GM19023 (cell line): ENCODE measurements around the gene BIRC6.
"Not testable (repeated sequence)": the region's sequence is repeated elsewhere in the genome, so short reads cannot be mapped to it uniquely, and the experiment has no call there.

Experiments used
- ATAC-seq: cut with Tn5 transposase; IDR thresholded peaks from one replicate; pipeline ENCODE4 v1.9.1; 2021; ENCODE audit warnings: mild to moderate bottlenecking, moderate library complexity; ENCODE audit not compliant: unreplicated experiment

BIRC6 gene

DNA sequence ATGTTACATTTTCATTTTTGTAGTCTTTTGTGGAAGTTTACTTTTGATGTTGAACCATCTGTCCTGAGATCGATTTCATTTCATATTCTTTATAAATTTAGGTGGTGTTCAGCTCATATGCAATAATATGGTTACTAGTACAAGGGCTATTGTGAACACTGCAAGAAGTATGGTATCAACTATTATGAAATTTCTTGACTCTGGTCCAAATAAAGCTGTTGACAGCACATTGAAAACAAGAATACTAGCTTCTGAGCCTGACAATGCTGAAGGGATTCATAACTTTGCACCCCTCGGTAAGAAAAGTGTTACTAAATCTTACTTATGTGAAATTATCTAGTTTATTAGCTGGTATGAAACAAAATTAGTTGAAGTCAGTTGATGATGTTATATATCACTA, 146.1 kb downstream of the BIRC6 start:
- ATAC-seq = no peak

DNA sequence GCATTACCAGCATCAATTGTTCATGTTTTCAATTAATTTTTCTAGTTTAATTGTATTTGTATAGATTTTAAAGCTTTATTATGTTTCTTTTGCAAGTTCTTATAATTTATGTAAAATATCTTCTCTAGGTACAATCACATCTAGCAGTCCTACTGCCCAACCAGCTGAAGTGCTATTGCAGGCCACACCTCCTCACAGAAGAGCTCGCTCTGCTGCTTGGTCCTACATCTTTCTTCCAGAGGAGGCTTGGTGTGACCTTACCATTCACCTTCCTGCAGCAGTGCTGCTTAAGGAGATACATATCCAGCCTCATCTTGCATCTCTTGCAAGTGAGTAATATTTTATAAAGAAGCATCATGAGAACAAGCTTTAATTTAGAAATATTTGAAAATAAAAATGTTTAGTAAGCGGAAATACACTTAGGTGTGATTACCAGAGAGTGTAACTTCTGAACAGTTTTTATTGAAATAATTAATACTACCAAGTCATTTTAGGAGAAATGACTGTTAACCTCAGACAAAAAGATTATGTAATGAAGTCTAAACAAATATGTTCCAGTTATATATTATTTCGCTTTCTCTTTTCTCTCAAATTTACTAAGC, 148.2 kb downstream of the BIRC6 start:
- no peak for ATAC-seq

GRCh38 chr2:32506446-32506845, 149.6 kb downstream of the BIRC6 start:
- ATAC-seq = no peak

- no peak for ATAC-seq
Measured at GRCh38 chr2:32514946-32515345, 158.1 kb downstream of the BIRC6 start.

DNA sequence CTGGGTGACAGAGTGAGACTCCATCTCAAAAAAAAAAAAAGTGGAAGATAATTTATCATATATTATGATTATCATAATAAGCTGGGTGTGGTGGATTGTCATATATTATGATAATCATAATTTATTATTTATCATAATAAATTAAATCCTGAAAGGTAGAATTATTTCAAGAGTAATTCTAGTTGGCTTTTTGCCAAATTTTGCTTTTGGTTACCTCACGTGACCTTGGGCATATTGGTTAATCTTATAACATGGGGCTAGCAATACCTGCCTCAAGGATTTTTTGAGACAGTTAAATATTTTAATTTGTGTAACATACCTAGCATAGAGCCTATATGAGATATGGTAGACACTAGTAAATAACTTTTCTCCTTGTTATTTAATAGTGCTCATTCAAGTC, 159.7 kb downstream of the BIRC6 start:
- no peak for ATAC-seq

DNA sequence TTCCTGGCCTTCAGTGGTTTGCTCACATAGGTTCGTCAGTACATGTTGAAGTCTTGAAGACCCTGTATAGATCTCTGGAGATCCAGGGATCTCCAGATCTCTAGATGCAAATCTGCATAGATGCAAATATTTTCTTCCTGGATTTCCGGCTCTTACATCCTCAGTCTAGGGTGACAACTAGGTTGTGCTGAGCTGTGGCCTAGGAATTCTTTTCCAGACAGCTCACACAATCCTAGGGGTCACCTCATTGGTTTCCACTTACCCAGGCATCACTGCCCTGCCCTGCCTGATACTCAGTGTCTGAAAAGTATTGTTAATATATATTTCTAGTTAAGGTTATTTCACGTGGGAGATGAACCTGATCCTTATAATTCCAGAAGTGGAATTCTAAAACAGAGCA, 165.9 kb downstream of the BIRC6 start:
- no peak for ATAC-seq

- ATAC-seq = no peak
Measured at GRCh38 chr2:32523686-32524085, 166.9 kb downstream of the BIRC6 start.

GRCh38 chr2:32532341-32532740, 175.5 kb downstream of the BIRC6 start:
- ATAC-seq = no peak

GRCh38 chr2:32532961-32533360, 176.1 kb downstream of the BIRC6 start:
- ATAC-seq = no peak

- no peak for ATAC-seq
Measured at GRCh38 chr2:32534831-32535230, 178.0 kb downstream of the BIRC6 start.

- no peak for ATAC-seq
Measured at GRCh38 chr2:32538735-32539134, 181.9 kb downstream of the BIRC6 start.

- not testable (repeated sequence) for ATAC-seq
Measured at GRCh38 chr2:32552483-32552882, 195.7 kb downstream of the BIRC6 start.

- no peak for ATAC-seq
Measured at GRCh38 chr2:32553829-32554432, 197.1 kb downstream of the BIRC6 start.

DNA sequence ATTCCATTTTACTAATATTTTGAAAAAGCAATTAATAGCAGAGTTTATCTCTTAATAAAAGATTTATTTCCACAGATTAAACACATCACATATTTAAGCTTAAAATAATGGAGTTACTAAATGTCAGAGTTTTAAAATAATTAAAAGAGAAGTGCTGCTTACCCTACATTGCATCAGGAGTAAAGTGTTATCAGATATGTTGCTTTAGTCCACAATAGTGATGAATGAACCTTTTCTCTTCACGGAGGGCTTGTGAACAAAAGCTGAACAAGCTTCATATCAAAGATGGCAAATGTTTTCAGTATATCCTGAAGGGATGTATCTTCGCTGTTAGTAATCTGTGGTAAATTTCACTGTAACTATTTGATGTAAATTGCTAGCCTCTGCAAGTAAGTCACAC, 201.7 kb downstream of the BIRC6 start:
- ATAC-seq = no peak

DNA sequence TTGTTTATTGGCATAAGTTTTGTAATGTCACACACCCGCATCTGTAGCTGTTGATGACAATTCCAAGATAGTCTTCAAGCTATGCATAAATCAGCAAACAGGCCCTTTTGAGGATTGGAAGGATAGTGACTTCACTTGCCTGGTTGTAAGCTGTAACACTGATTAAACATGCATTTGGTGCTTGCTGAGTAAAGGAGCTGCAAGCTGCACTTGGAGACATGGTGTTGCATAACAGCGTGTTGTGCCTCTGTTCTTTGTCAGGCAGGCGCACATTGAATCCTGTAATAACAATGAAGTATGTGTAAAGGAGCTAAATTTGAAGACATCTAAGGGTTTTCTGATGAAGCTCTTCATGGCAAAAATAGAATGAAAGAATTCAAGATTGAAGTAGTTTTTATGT, 202.3 kb downstream of the BIRC6 start:
- ATAC-seq = no peak

DNA sequence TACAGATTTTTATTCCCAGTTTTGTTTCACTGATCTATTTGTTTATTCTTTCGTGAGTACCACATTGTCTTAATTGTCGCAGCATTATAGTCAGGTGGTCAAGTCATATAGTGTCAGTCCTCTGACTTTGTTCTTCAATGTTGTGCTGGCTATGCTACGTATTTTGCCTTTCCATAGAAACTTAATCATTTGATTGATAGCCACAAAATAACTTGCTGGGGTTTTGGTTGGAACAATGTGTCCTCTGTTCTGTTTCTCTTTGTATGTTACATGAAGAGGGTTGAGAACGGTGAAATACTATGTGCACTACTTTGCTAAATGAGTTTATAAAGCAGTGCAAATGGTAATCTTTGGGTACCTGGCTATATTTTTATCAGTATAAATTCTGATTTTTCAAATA, 206.1 kb downstream of the BIRC6 start:
- no peak for ATAC-seq

DNA sequence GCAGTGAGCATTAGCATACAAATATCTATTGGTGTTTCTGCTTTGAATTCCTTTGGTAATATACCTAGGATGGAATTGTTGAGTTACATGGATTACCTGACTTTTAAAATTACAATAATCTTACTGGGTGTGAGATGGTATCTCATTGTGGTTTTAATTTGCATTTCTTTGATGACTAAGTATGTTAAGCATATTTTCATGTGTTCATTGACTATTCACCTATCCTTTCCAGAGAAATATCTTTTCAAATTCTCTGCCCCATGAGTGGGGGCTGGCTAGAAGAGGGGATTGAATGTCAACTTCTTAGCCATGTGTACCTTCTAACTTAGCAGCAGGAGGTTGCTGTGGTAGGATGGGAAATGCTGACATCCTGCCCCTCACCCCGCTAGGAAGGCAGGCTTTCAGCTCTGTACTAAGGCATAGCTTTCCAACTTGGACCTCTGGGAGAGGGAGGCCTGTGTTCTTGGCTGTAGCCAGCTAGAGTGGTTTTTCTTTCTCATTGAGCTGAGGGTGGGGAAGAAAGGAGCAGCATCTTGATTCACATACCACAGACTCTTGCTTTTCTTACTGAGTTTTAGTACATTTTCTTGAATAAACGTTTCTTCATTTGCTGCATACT, 207.7 kb downstream of the BIRC6 start:
- no peak for ATAC-seq

DNA sequence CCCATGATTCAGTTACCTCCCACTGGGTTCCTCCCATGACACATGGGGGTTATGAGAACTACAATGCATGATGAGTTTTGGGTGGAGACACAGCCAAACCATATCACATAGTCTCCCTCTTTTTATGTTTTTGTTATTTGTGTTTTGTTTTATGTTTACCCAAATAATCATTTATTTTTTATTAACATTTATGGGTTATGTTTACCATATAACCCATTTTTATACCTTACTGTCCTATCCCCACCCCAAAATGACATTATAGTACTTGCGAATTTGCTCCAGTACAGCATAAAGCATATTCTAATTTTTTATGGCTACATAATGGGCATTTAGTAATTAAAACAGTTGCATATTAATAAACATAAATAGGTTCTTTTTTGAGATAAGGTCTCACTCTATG, 209.1 kb downstream of the BIRC6 start:
- no peak for ATAC-seq

DNA sequence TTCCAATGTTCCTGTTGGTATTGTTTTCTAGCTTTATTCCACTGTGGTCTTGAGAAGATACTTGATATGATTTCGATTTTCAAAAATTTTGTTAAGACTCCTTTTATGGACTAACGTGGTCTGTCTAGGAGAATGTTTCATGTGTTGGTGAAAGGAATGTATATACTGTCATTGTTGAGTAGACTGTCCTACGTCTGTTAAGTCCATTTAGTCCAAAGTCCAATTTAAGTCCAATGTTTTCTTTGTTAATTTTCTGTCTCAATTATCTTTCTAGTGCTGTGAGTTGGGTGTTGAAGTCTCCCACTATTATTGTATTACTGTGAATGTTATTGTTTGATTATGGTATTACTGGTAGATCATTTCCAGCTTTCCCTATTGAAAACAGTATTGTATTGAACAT, 215.2 kb downstream of the BIRC6 start:
- no peak for ATAC-seq

GRCh38 chr2:32572737-32573136, 215.9 kb downstream of the BIRC6 start:
- ATAC-seq = no peak

DNA sequence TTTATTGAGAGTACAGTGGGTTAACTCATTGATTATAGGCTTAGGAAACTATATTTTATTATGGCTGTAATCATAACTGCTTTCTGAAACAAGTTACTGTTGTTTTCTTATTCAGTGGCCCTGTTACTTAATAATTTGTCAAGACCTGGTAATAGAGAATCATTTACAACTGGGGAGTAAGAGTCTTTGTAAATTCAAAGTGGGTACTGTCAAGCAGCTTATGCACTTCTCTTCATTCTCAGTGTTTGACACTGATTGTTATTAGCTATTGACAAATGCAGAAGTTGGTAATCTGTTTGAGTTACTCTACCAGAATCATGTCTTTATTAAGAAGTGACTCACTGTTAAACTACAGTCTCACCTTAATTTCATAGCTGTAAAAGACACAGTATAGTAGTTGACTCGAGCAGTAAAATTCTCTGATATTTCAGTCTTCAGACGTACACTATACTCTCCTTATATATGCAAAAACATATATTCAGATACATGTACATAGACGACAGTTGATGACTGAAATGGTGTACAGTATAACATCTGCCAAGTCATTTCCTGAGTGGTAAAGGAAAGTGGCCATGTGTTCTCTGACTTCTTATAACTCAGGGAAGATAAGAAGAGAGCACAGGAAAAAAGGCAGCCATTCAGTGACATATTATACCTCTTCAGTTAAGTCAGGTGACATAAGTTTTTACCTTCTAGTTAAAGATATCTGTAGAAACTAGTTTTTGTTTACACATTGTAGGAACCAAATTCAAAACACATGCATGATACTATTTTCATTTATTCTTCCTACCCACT, 235.0 kb downstream of the BIRC6 start:
- peak; percentile 71 for ATAC-seq

DNA sequence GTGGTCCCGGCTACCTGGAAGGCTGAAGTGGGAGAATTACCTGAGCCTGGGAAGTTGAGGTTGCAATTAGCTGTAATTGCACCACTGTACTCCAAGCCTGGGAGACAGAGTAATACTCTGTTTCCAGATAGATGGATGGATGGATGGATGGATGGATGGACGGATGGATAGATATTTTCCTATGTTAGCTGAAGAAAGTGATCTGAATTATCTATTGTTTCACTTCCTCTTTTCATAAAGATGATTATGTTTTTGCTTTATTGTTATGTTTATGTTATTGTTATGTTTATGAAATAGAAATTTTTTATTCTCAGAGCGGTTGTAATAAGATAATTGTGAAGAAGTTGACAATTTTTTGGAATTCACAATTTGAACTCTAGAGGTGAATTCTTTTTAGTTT, 237.8 kb downstream of the BIRC6 start:
- no peak for ATAC-seq
